Fibroblast of skin of right quadriceps (primary cell): Measurements from ENCODE around the gene ETV3L.
"Not testable (repeated sequence)": the region's sequence is repeated elsewhere in the genome, so short reads cannot be mapped to it uniquely, and the experiment has no call there.

Source experiments
- DNase-seq: peaks from one replicate; pipeline ENCODE4 v3.0.0-alpha.2; 2013

ETV3L gene

GRCh38 chr1:157104598-157105293 is 5.1 kb upstream of the ETV3L start:
- no peak for DNase-seq

- no peak for DNase-seq
Measured at GRCh38 chr1:157103268-157103667, 3.7 kb upstream of the ETV3L start.

- DNase-seq = no peak
Measured at GRCh38 chr1:157101149-157101548, 1.5 kb upstream of the ETV3L start.

- not testable (repeated sequence) for DNase-seq
Measured at GRCh38 chr1:157098987-157099632, 498 bp downstream of the ETV3L start.

- no peak for DNase-seq
Measured at GRCh38 chr1:157098519-157098918, 1.1 kb downstream of the ETV3L start.

- no peak for DNase-seq
Measured at GRCh38 chr1:157097692-157098091, 1.9 kb downstream of the ETV3L start.

GRCh38 chr1:157096881-157097280 is 2.7 kb downstream of the ETV3L start:
- DNase-seq = no peak

DNA sequence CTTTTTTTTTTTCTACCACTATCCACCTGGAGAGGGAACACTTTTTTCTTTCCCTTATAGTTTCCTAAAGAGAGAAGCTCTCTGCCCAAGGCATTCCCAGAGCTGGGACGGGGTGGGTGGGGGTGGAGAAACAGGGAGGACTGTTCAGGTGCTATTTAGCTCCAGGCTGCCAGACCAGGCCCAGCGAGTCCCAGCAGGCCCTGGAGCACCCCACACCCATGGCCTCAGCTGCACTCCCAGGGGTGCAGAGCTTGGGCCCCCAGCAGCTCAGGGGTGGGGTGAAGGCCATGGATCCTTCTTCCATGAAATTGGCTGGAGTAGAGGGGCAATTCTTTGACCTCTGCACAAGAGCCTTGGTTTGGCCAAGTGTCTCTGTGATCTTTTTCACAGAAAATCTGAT is 4.1 kb downstream of the ETV3L start:
- DNase-seq = no peak

DNA sequence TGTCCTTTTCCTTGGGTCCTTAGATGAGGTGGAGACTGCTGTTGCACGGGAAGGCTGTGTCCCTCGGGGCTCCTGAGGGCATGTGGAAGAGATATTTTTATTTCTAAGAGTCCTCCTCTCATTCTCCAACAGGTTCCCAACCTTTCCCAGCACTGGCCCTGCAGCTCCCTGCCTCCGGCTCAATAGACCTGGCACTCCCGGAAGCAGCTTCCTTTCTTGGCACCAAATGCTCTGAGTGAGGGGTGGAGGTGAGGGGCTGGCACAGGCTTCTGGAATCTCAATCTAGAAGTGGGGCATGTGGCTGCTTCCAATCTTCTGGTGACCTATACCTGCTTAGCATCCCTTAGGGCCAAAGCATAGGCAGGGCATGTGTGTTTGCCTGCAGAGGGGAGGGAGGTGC is 4.5 kb downstream of the ETV3L start:
- no peak for DNase-seq

GRCh38 chr1:157092831-157093230 is 6.8 kb downstream of the ETV3L start:
- DNase-seq = no peak

DNA sequence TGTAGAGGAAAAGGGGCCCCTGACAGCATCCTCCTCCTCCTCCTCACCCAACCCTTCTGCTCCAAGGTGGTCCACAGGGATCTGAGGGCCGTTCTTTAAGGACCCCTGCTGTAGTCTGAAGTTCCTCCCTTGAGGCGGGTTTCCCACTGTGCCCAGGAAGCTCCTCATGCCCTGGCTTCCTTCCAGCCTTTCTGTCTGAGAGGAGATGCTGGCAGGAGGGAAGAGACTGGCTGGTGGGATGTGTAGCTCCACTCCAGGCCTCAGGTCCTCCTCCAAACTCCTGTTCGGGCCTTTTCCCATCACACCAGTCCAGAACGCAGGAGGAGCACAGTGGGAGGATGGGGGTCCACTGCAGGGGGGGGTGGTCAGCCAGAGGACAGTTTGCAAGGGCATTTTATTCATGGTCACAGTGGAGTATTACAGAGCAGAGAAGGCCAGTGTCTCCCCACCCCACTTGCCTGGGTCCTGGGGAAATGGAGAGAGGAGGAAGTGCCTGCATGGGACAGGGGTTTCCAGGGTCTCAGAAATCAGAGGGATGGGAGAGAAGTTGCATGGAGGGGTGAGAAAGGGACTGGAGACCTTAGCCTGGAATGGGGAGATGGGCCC is 7.8 kb downstream of the ETV3L start:
- DNase-seq = no peak

- no peak for DNase-seq
Measured at GRCh38 chr1:157091186-157091585, 8.4 kb downstream of the ETV3L start.

GRCh38 chr1:157090771-157091170 is 8.8 kb downstream of the ETV3L start:
- no peak for DNase-seq

DNA sequence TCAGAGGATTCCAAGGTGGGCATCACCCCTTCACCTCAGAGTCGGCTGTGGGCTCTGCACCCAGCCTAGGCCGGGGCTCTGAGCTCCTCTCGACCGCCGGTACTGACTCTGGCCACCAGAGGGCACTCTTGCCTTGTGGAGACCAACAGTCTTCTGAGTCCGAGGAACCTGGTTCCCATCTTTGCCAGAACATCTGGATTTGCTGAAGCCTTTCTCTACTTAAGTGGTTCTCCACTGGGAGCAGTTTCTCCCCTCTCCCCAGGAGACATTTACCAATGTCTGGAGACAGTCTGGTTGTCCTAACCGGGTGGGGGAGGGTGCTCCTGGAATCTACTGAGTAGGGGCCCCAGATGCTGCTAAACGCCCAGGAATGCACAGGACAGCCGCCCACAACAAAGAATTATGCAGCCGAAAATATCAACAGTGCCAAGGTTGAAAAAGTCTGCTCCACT is 9.4 kb downstream of the ETV3L start:
- peak; percentile 90 for DNase-seq

- DNase-seq = no peak
Measured at GRCh38 chr1:157089789-157090188, 9.8 kb downstream of the ETV3L start.

DNA sequence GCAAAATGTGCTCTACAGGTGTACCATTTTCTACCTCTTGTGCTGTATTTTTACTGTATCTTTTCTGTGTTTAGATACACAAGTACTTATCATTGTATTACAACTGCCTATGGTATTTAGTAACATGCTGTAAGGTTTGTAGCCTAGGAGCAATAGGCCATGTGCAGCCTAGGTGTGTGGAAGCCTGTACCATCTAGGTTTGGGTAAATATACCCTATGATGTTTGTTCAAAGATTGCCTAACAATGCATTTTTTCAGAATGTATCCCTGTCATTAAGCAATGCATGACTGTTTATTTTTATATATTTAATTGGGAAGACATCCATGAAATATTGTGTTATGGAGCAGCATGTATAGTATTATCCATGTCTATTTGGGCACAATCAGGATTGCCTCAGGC is 11.0 kb downstream of the ETV3L start:
- DNase-seq = no peak

- no peak for DNase-seq
Measured at GRCh38 chr1:157087030-157087429, 12.6 kb downstream of the ETV3L start.

DNA sequence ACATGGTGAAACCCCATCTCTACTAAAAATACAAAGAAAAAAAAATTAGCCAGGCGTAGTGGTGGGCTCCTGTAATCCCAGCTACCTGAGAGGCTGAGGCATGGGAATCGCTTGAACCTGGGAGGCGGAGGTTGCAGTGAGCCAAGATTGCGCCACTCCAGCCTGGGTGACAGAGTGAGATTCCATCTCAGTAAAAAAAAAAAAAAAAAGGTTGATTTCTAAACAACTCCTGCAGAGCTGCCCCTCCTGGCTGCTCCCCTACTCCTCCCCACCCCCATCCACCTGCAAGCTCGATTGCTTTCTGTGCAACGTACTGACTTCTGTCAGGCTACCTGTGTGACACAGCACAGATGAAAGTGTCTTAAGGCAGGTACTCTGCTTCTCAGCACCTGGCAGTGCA is 13.3 kb downstream of the ETV3L start:
- no peak for DNase-seq

DNA sequence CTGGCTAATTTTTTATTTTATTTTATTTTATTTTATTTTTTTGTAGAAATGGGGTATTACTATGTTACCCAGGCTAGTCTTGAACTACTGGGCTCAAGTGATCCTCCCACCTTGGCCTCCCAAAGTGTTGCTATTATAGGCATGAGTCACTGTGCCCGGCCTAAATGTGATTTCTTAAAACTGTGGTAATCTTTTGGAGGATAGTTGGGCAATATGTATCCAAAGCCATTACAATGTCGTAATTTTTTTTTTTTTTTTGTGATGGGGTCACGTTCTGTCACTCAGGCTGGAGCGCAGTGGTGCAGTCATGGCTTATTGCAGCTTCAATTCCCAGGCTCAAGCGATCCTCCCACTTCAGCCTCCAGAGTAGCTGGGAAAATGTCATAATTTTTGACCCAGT is 14.2 kb downstream of the ETV3L start:
- DNase-seq = peak; percentile 18

GRCh38 chr1:157084720-157085119 is 14.9 kb downstream of the ETV3L start:
- no peak for DNase-seq

GRCh38 chr1:157081707-157082106 is 17.9 kb downstream of the ETV3L start:
- DNase-seq = no peak

GRCh38 chr1:157080714-157081113 is 18.9 kb downstream of the ETV3L start:
- no peak for DNase-seq

GRCh38 chr1:157077394-157077793 is 22.2 kb downstream of the ETV3L start:
- no peak for DNase-seq

- DNase-seq = peak; percentile 54
Measured at GRCh38 chr1:157073944-157074685, 25.5 kb downstream of the ETV3L start.
